ENCODE data around the gene C9orf153. TPM values are rescaled to one million over a fixed set of nuclear protein-coding genes. Genes with fewer than 3 reads are reported as not detected.

Gene C9orf153
- total RNA-seq, 4 donors from 2014 or later: 0.67 to 0.71 TPM; not detected in 2

DNA sequence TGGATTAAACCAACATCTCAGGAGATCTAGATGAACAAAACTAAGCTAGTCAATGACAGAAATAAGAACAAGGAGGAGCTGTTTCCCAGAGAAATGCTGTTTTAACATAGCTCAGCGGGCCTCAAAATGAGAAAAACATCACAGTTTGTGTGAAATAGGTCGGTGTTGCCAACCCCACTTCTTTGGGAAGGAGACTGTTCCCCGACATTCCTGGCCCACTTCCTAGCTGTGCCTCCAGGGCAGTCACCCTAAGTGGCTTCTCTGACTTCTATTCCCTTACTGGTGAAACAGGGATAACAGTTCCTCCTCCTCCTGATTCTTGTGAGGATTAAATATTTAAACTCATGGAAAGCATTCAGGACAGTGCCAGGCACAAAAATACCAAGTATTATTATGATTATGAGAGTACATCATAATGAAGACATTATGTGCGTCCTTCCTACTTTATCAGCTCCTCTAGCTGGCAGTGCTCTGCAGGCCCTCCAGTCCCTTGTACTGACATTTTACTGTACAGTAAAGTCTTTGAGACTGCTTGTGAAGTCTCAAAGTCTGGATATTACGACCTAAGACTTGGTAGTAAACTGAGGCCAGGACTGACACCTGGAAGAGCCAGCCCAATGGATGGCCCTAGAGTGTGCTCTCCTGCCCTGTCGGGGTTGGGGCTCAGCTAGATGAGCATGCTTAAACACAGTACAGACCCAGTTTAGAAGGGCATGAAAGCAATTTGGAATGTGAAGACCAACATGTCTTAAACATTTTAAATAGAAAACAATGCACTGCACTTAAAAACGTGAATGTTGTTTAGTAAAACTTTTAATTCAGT lies 15.6 kb upstream of the C9orf153 start:
- 80 to 82% methylated on average over 7 of the region's 7 CpGs for WGBS, 2 donors
- DNase-seq: no peak
- TF ChIP-seq, protein P1, sequence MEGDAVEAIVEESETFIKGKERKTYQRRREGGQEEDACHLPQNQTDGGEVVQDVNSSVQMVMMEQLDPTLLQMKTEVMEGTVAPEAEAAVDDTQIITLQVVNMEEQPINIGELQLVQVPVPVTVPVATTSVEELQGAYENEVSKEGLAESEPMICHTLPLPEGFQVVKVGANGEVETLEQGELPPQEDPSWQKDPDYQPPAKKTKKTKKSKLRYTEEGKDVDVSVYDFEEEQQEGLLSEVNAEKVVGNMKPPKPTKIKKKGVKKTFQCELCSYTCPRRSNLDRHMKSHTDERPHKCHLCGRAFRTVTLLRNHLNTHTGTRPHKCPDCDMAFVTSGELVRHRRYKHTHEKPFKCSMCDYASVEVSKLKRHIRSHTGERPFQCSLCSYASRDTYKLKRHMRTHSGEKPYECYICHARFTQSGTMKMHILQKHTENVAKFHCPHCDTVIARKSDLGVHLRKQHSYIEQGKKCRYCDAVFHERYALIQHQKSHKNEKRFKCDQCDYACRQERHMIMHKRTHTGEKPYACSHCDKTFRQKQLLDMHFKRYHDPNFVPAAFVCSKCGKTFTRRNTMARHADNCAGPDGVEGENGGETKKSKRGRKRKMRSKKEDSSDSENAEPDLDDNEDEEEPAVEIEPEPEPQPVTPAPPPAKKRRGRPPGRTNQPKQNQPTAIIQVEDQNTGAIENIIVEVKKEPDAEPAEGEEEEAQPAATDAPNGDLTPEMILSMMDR (IDR thresholded peaks at IDR 0.05): no peak
- TF ChIP-seq POLR2A (IDR thresholded peaks at IDR 0.05): no peak
- Histone ChIP-seq H3K36me3 (peaks cover 17 to 26% of the 10 kb centered on the region in 2 donors), H3K9me3 (no peaks in the 10 kb centered on the region), H3K4me3 (replicated peaks in 1 of 3) (no peak overlapping the region), H3K27ac (no peak overlapping the region), H3K27me3 (no peaks in the 10 kb centered on the region), H3K4me1 (peaks cover 7 to 21% of the 10 kb centered on the region in 2 donors)
- intact Hi-C loops (cut with DNase I): no loop called here

DNA sequence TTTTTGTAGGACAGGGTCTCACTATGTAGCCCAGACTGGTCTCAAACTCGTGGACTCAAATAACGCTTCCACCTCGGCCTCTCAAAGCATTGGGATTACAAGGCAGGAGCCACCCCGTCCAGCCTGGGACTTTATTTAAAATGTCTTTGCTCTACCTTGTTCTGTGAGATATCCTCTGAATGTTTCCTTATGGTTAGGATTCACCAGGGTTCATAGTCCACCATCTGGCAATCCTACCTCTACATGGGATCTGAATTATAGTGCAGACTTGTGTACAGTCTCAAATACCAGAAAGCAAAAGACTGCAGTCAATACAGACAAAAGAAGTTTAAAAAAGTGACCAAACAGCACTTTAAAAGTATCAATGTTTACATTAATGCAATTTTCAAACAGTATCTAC lies 12.8 kb upstream of the C9orf153 start:
- Histone ChIP-seq H3K27me3 (no peaks in the 10 kb centered on the region), H3K4me1 (peaks cover 0 to 10% of the 10 kb centered on the region in 2 donors), H3K9me3 (no peaks in the 10 kb centered on the region), H3K36me3 (peaks cover 17 to 26% of the 10 kb centered on the region in 2 donors), H3K4me3 (replicated peaks in 1 of 3) (no peak overlapping the region), H3K27ac (no peak overlapping the region)
- intact Hi-C loops (cut with DNase I): no loop called here
- no peak for DNase-seq
- 94 to 98% methylated on average over 4 of the region's 4 CpGs for WGBS, 2 donors
- TF ChIP-seq, protein P1 (IDR thresholded peaks at IDR 0.05): no peak
- TF ChIP-seq POLR2A (IDR thresholded peaks at IDR 0.05): no peak

DNA sequence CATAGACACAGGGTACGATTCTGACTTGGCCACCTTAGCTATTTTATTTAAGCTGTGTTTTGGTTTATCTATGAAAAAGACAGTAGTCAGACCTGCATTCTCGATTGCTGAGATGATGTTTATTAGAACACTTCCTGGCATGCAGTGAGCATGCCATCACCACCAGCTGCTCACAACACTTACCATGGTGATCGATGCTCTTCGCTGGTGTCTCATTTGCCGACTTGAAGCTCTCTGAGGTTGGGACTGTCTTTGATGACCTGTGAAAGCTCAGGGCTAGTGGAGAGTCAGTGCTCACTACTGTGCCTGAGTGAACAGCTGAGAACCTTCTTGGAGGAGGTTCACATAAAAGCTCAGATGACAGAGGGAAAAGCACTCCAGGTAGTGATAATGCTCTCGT lies 4.4 kb upstream of the C9orf153 start:
- no peak for DNase-seq
- WGBS, 2 donors: 92 to 93% methylated on average over 6 of the region's 6 CpGs
- H3K4me3 ChIP-seq (replicated peaks in 1 of 3): no peak overlapping the region
- H3K9me3 ChIP-seq: no peaks in the 10 kb centered on the region
- intact Hi-C loops (cut with DNase I): no loop called here
- no peaks in the 10 kb centered on the region for H3K4me1 ChIP-seq
- no peaks in the 10 kb centered on the region for H3K27me3 ChIP-seq
- H3K27ac ChIP-seq: no peak overlapping the region
- TF ChIP-seq, protein P1 (IDR thresholded peaks at IDR 0.05): no peak
- TF ChIP-seq POLR2A (IDR thresholded peaks at IDR 0.05): no peak
- H3K36me3 ChIP-seq: peaks cover 7% of the 10 kb centered on the region in 2 donors

DNA sequence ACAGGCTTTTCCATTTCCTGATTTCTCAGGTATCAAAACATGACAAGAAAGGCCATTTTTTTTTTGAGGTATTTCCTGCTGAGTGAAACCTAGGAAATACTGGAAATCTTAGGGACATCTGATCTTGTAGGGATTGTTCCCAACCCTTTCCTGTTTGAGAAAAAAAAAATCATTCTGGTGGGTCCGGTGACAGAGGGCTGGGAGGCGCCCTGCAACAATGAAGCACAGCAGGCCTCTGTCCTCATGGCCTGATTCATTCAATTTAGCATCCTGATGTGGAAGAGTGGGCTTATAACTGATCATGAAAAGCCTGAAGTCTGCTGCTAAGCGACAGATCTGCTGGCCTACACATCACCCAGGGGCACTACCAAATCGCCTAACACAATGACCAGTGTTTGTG lies 3.0 kb upstream of the C9orf153 start:
- no peak for DNase-seq
- TF ChIP-seq, protein P1 (IDR thresholded peaks at IDR 0.05): no peak
- no peak for TF ChIP-seq POLR2A (IDR thresholded peaks at IDR 0.05)
- WGBS, 2 donors: 78 to 86% methylated on average over 4 of the region's 4 CpGs
- Histone ChIP-seq H3K4me3 (replicated peaks in 1 of 3) (no peak overlapping the region), H3K36me3 (peaks cover 7% of the 10 kb centered on the region in 2 donors), H3K4me1 (no peaks in the 10 kb centered on the region), H3K9me3 (no peaks in the 10 kb centered on the region), H3K27ac (no peak overlapping the region), H3K27me3 (no peaks in the 10 kb centered on the region)
- intact Hi-C loops (cut with DNase I): no loop called here

DNA sequence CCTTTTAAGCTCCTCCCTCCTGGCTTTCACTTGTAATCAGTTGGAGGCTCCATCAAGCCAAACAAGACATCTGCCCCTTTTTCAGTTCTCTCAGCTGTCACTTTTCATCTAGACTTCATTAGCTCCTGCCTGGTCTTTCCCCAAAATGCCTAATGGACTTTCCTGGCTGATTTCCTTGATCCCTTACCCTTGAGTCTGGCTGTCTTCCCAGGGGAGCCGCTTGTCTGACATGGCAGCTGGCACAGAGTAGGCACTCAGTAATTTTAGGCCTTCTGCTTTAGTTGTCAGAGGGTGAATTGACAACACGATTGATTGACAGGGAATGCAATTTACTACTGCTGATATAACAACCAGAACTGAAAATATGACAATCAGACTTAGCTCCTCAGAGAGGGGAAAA lies 2.1 kb downstream of the C9orf153 start:
- Histone ChIP-seq H3K36me3 (no peaks in the 10 kb centered on the region), H3K9me3 (no peaks in the 10 kb centered on the region), H3K4me1 (no peaks in the 10 kb centered on the region), H3K27me3 (no peaks in the 10 kb centered on the region), H3K4me3 (replicated peaks in 1 of 3) (no peak overlapping the region), H3K27ac (no peak overlapping the region)
- no peak for TF ChIP-seq POLR2A (IDR thresholded peaks at IDR 0.05)
- TF ChIP-seq, protein P1 (IDR thresholded peaks at IDR 0.05): no peak
- intact Hi-C loops (cut with DNase I): no loop called here
- WGBS, 2 donors: 89 to 91% methylated on average over 2 of the region's 2 CpGs
- no peak for DNase-seq

All from thyroid gland (tissue), 4 donors.